GM18520 (cell line): ENCODE data around the gene KCNIP1.

Experiments
- ATAC-seq: cut with Tn5 transposase; IDR thresholded peaks from one replicate; pipeline ENCODE4 v1.9.1; 2021; ENCODE audit not compliant: unreplicated experiment

The KCNIP1 gene

DNA sequence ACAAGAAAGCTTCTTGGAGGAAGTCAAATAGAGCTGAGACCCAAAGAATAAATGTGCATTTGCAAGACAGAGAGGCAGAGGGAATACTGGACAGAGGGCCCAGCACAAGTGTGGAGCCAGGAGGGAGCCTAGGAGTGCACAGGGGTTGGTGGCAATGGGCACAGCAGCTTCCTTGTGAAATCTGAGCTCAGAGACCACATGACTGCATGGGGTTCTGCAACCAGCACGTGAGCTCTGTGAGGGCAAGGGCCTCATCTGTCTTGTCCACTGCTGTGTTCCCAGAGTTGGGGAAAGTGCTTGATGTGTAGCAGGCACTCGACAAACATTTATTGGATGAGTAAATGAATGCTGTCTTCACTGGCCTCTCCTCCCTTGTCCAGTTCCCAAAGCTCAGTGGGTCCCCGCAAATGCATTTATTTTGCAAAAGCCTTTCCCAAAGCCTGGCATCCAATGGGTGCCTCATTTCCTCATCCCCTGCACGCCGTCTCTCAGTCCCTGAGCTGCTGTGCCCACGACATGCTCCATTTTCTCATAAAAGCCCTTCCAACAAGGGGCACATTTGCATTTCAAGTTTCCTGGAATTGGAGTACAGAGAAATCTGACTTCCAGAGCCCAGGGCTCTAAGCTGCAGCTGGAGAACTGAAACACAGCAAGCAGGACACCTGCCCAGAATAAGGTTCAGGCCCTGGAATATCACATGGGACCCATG lies 58.5 kb downstream of the KCNIP1 start:
- no peak for ATAC-seq

DNA sequence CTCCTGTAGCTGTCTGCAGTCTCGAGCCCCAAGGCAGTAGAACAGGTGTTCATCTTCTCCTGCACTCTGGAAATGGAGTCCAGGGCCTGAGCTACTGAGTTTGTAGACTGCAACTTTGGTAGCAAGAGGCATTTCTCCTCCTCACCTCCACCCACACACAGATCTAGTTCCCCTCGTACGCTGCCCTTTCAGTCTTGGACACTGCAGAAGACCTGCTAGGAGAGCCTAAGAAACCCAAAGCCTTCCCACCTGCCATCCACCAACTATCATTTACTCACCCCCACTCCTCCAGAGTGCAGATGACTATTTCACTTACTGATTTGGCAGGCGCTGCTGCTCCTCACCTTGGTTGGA lies 59.0 kb downstream of the KCNIP1 start:
- ATAC-seq: no peak

DNA sequence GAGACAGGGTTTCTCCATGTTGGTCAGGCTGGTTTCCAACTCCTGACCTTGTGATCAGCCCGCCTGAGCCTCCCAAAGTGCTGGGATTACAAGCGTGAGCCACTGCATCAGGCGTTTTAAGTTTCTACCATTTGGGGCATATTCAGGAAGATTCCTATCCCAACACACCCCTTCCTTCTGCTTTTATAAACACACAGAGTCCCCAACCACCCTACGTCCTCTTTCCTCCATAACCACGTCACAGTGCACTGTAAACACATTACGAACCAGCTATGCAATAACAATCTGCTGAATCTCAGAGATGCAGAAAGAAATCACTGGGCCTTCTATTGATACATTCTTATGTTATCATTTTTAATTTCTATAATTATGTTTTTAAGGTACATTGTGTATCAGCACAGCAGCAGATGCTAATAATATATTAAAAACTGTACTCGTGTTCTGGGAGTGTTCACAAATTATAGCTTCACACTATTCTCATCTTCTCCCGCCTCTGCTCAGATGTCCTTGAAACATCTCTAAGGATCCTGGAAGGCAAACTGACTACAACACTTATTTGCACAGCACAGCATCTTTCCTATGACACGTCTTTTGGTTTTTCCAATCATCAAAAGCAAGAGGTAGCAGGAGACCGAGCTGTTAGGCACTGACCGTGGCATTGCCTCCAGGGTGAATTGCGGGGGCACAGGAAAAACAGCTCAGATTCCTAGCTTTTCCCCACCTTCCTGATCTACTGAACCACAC lies 60.2 kb downstream of the KCNIP1 start:
- ATAC-seq: no peak

GRCh38 chr5:170565072-170565471 lies 61.3 kb downstream of the KCNIP1 start:
- ATAC-seq: no peak

- no peak for ATAC-seq
Measured at GRCh38 chr5:170569101-170569500, 65.3 kb downstream of the KCNIP1 start.

- ATAC-seq: no peak
Measured at GRCh38 chr5:170570476-170570875, 66.7 kb downstream of the KCNIP1 start.

DNA sequence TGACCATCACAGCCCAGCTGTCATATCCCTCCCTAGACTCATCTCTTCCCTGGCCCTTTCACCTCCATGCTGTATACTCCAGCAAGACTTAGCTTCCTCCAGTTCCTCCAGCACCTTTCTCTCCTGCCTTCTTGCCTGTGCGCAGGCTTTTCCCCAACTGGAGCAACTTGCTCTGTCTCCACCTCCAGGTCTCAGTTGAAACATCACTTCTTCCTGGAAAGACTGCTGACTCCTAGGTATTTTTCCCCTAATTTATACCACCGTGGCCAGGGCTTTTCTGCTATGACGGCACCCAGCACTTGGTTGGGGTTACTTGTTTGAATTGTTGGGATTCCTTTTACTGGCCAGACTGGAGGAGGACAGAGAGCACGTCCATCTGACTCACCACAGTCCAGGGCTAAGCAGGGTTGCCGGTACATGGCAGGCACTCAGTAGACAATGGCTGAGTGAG lies 67.5 kb downstream of the KCNIP1 start:
- ATAC-seq: no peak

DNA sequence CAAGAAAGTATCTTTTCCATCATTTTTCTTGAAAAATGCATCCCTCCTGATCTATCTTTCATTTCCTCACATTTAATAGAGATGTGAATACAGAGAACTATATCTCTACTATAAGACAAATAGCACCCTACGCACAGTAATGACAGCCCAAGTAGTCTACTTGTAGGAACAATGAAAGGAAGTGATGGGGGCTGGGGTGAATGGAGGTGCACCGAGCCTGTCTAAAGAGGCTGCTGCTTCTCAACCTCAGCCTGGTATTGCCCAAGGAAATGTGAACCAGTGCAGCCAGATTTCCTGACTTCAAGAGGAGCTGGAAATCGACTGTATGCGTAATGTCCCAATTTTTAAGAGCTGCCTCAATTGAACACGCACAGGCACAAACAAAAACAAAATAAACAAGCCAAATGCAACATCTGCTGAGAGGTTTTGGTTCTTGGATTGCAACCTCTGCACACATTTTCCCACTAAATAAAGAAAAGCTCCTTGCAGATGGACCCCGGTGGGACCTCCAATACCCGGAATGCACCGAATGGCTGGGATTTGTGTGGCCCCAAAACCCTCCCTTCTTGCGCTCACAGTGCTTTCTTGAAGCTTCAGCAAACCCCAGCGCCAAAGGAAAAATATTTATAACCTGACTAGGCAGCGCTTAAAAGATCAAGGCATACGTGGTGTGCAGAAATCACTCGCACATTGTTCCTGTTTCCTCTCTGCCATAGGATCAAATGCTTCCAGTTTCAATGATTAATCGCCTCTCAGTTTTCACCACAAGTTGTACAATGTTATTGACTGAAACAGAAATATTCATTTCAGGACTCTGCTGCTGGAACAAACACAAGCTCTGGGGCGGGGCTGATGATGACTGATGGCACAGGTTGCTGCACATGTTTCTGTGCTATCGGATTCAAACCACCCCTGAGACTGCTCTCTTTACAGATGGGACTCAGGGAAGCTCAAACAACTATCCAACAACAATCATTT lies 68.3 kb downstream of the KCNIP1 start:
- ATAC-seq: peak; percentile 56

- ATAC-seq: no peak
Measured at GRCh38 chr5:170573114-170573513, 69.3 kb downstream of the KCNIP1 start.

DNA sequence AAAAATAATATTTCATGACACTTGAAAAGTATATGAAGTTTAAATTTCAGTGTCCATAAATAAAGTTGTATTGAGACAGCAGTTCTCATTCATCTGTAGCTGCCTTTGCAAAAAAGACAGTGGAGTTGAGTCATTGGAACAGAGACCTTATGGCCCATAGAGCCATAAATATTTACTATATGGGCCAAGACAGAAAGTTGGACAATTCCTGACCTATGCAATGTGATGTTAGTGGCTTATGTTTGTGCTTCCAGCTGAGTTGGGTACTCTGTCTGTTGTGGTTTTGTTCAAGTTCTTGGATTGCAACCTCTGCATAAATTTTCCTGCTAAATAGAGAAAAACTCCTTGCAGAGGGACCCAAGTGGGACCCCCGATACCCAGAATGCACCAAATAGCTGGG lies 69.8 kb downstream of the KCNIP1 start:
- no peak for ATAC-seq

DNA sequence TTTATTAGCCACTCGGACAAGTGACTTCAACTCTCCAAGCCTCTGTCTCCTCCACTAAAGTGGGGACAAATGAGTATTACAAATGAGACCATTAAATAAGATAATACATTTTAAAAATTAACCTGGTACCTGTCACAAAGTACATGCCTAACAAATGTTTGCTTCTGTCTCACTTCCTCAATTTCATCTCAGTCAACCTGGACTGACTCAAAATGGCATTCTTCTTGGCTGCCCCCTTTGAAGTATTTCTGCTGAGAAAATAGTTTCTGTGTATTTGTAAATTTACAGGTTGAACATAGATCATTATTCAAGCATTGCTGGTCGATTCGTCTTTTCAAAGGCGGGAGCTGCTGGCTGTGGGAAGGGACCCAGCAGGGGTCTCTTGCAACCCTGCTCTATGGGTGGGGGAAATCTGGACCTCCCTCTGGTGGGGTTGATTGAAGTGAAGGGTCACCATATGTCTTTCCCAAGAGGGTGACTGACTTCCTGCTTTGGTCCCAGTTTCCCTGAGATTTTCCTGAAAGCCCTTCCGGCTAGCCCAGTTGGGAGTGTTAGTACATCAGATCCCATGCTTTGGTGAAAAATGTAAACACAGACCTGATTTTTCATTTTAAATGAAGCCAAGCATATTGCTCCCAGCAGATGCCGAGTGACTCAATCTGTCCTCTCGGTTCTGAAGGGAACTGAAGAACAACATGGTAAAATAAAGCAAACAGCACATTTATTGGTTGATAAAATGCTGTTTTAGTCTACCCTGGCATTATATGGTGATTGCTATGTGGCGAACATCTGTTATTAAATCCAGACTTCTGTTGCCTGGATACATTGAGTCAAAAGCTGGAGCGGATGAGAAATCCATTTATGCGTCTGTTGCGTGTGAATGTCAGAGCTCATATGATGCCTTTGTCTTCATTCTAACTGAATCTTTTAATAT lies 73.0 kb downstream of the KCNIP1 start:
- ATAC-seq: no peak

DNA sequence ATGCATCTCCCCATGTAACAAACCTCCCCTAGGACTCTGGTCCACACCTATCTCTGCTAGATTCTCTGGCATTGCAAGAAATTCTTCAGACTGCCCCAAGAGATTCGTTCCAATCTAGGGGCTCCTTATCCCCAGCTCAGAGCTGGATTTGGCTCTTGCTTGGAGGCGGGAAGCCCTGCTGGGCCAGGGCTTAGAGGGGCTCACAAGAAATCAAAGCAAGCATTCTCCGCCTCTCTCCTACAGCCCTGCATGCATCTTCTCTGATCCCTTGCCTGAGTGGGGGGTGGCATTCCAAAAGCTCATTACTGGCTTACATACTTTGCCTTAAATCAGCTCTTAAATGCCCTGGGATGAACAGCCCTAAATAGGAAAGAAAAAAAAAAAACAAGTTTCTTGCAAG lies 75.8 kb downstream of the KCNIP1 start:
- ATAC-seq: no peak

DNA sequence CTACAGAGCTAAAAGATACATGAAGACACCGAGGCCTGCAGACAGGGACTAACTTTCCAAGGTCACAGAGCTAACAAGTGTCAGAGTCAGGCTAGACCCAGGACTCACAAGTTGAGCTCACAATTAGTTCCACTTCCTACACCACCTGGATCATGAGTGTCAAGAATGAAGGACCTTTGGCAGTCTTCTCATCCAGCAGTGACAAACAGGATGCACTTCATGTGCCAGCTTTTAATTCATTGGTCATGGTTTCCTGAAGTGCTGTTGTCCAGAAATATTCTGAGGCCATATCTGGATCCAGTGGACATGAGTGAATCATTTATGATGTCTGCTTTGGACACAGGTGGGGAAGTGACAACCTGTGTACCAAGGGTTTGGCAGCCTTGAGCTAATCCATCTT lies 77.4 kb downstream of the KCNIP1 start:
- no peak for ATAC-seq

- ATAC-seq: no peak
Measured at GRCh38 chr5:170582644-170583330, 79.0 kb downstream of the KCNIP1 start.

GRCh38 chr5:170584003-170584402 lies 80.2 kb downstream of the KCNIP1 start:
- no peak for ATAC-seq

- no peak for ATAC-seq
Measured at GRCh38 chr5:170584450-170585058, 80.7 kb downstream of the KCNIP1 start.

GRCh38 chr5:170585273-170585948 lies 81.6 kb downstream of the KCNIP1 start:
- ATAC-seq: no peak

DNA sequence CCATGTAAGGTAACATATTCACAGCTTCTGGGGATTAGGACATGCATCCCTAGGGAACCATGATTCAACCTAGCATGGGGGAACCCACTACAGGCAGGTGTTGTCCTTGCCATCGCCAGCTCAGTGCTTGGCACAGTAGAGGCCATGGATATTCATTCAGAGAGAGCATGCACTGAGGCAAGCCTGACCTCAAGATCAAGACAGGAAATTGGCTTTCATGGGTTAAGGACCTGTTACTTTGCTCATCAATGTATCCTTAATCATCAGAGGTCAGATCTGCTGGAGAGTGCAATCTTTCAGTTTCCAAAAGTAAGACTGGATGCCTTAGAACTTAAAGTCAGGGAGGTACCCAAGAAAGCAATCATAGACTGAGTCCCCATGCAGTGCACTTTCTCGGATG lies 84.0 kb downstream of the KCNIP1 start:
- no peak for ATAC-seq

DNA sequence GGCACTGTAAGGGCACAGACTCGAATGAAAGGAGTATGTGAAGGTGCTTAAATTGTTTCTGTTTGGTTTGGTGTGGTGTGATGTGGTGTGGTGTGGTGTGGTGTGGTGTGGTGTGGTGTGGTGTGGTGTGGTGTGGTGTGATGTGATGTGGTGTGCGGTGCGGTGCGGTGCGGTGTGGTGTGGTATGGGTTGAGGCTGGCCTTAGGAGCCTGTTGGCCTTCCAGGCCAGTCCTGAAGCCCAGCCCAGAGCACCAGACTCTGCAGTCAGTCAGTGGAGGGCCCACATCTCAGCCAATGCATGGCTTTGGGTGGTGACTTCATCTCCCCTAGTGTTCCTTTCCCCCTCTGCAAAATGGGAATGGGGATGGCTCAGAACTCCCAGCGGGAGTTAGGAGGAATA lies 85.8 kb downstream of the KCNIP1 start:
- ATAC-seq: no peak
